Chondrocyte (in vitro differentiated cells): ENCODE results near the gene NDUFAF2. TPM values are rescaled to one million over a fixed set of nuclear protein-coding genes. Genes with fewer than 3 reads are reported as not detected.
"Not testable (repeated sequence)": the region's sequence is repeated elsewhere in the genome, so short reads cannot be mapped to it uniquely, and the experiment has no call there.

Experiments
- DNase-seq: peaks from one replicate; pipeline ENCODE4 v3.0.0; 2021; ENCODE audit warnings: mixed read lengths, low spot score
- H3K27ac Mint-ChIP-seq: one replicate; pipeline ENCODE4 v1.8.0; 2021; ENCODE audit warnings: mild to moderate bottlenecking, moderate library complexity, mixed read lengths; ENCODE audit not compliant: unreplicated experiment
- H3K27me3 Mint-ChIP-seq: 2 replicates; pipeline ENCODE4 v1.8.0; 2021; ENCODE audit warnings: low read depth, mixed read lengths
- H3K36me3 Mint-ChIP-seq: 2 replicates; pipeline ENCODE4 v1.8.0; 2021; ENCODE audit warnings: low read depth, mixed read lengths
- H3K4me1 Mint-ChIP-seq: 2 replicates; pipeline ENCODE4 v1.8.0; 2021; ENCODE audit warnings: low read depth, mild to moderate bottlenecking, mixed read lengths
- H3K4me3 Mint-ChIP-seq: one replicate; pipeline ENCODE4 v1.8.0; 2021; ENCODE audit warnings: mild to moderate bottlenecking, moderate library complexity, mixed read lengths; ENCODE audit not compliant: unreplicated experiment
- H3K9me3 Mint-ChIP-seq: 2 replicates; pipeline ENCODE4 v1.8.0; 2021; ENCODE audit warnings: low read depth, mixed read lengths
- CTCF ChIP-seq: fragments of 200-600 bp; sonication (generic); IDR thresholded peaks from 2 replicates; pipeline ENCODE4 v1.5.0; 2021; ENCODE audit warnings: antibody characterized with exemption, mild to moderate bottlenecking, moderate library complexity
- total RNA-seq: library from RNA; stranded (reverse); gene quantifications from 3 replicates; pipeline ENCODE4 v1.2.1, GENCODE V29; 2021

Gene NDUFAF2
- total RNA-seq, 1 donor from 2014 or later: 32.9 TPM

GRCh38 chr5:61180886-61181285, 235.9 kb downstream of the NDUFAF2 start:
- Mint-ChIP-seq H3K36me3 (peaks cover 2% of the 10 kb centered on the region), H3K9me3 (peaks cover 3% of the 10 kb centered on the region), H3K4me1 (peaks cover 13% of the 10 kb centered on the region), H3K4me3 (no peak overlapping the region), H3K27me3 (no peaks in the 10 kb centered on the region), H3K27ac (no peak overlapping the region)
- TF ChIP-seq CTCF: no peak
- DNase-seq: no peak

GRCh38 chr5:61182449-61182848, 237.4 kb downstream of the NDUFAF2 start:
- peaks cover 13% of the 10 kb centered on the region for H3K4me1 Mint-ChIP-seq

GRCh38 chr5:61183538-61183937, 238.5 kb downstream of the NDUFAF2 start:
- H3K36me3 Mint-ChIP-seq: no peaks in the 10 kb centered on the region
- no peak overlapping the region for H3K27ac Mint-ChIP-seq
- H3K4me1 Mint-ChIP-seq: peaks cover 13% of the 10 kb centered on the region
- H3K27me3 Mint-ChIP-seq: no peaks in the 10 kb centered on the region
- no peak overlapping the region for H3K4me3 Mint-ChIP-seq
- DNase-seq: no peak
- no peaks in the 10 kb centered on the region for H3K9me3 Mint-ChIP-seq
- no peak for TF ChIP-seq CTCF

More at GRCh38 chr5:61182449-61182848, 237.4 kb downstream of the NDUFAF2 start:
- H3K27me3 Mint-ChIP-seq: no peaks in the 10 kb centered on the region
- DNase-seq: no peak
- no peaks in the 10 kb centered on the region for H3K36me3 Mint-ChIP-seq
- no peak overlapping the region for H3K27ac Mint-ChIP-seq
- H3K9me3 Mint-ChIP-seq: no peaks in the 10 kb centered on the region
- H3K4me3 Mint-ChIP-seq: no peak overlapping the region
- TF ChIP-seq CTCF: no peak

- Mint-ChIP-seq H3K4me3 (no peak overlapping the region), H3K9me3 (no peaks in the 10 kb centered on the region), H3K27me3 (no peaks in the 10 kb centered on the region), H3K36me3 (no peaks in the 10 kb centered on the region), H3K4me1 (peaks cover 13% of the 10 kb centered on the region), H3K27ac (no peak overlapping the region)
- TF ChIP-seq CTCF: no peak
- no peak for DNase-seq
Measured at GRCh38 chr5:61184708-61185107, 239.7 kb downstream of the NDUFAF2 start.

- no peak overlapping the region for H3K27ac Mint-ChIP-seq
- H3K4me3 Mint-ChIP-seq: no peak overlapping the region
- H3K4me1 Mint-ChIP-seq: peaks cover 4% of the 10 kb centered on the region
- no peaks in the 10 kb centered on the region for H3K9me3 Mint-ChIP-seq
- H3K27me3 Mint-ChIP-seq: no peaks in the 10 kb centered on the region
- no peak for DNase-seq
- no peak for TF ChIP-seq CTCF
- peaks cover 3% of the 10 kb centered on the region for H3K36me3 Mint-ChIP-seq
Measured at GRCh38 chr5:61186634-61187033, 241.6 kb downstream of the NDUFAF2 start.

- not testable (repeated sequence) for H3K4me3 Mint-ChIP-seq, H3K4me1 Mint-ChIP-seq, DNase-seq, H3K9me3 Mint-ChIP-seq, H3K27ac Mint-ChIP-seq, H3K27me3 Mint-ChIP-seq, H3K36me3 Mint-ChIP-seq
Measured at GRCh38 chr5:61187352-61187751, 242.3 kb downstream of the NDUFAF2 start.

- H3K36me3 Mint-ChIP-seq, H3K9me3 Mint-ChIP-seq, DNase-seq, H3K4me1 Mint-ChIP-seq, H3K27ac Mint-ChIP-seq, H3K4me3 Mint-ChIP-seq, H3K27me3 Mint-ChIP-seq: not testable (repeated sequence)
Measured at GRCh38 chr5:61187826-61188225, 242.8 kb downstream of the NDUFAF2 start.
